ENCODE data around the gene DNAH10.

Gene DNAH10

GRCh38 chr12:123749355-123749754 is 12.7 kb upstream of the DNAH10 start:
- Histone ChIP-seq H3K36me3 (ENCODE audit: insufficient read depth, low read length) (peaks cover 84% of the 10 kb centered on the region), H3K4me1 (ENCODE audit: insufficient read depth, low read length, severe bottlenecking) (no peaks in the 10 kb centered on the region), H3K27me3 (ENCODE audit: insufficient read depth, low read length) (no peaks in the 10 kb centered on the region), H3K27ac (ENCODE audit: low read depth, low read length, poor library complexity, severe bottlenecking) (no peak overlapping the region), H3K79me2 (ENCODE audit: insufficient read depth, low read length) (no peaks in the 10 kb centered on the region), H2AFZ (ENCODE audit: low read length) (no peak overlapping the region), H3K9ac (ENCODE audit: low read length) (no peak overlapping the region), H3F3A (ENCODE audit: insufficient read depth, low read length) (no peaks in the 10 kb centered on the region), H3K4me3 (ENCODE audit: low read depth, low read length, poor library complexity, severe bottlenecking) (no peak overlapping the region), H3K9me2 (ENCODE audit: low read depth, low read length) (no peaks in the 10 kb centered on the region), H3K9me3 (ENCODE audit: low read length) (no peaks in the 10 kb centered on the region), H3K4me2 (ENCODE audit: low read length) (no peak overlapping the region), H4K20me1 (ENCODE audit: insufficient read depth, low read length) (no peaks in the 10 kb centered on the region)
- TF ChIP-seq CTCF (IDR thresholded peaks at IDR 0.05; ENCODE audit: low read length) (no peak), EZH2 (IDR thresholded peaks at IDR 0.05; ENCODE audit: borderline replicate concordance, low read length) (no peak)

- TF ChIP-seq EZH2 (IDR thresholded peaks at IDR 0.05; ENCODE audit: borderline replicate concordance, low read length) (no peak), CTCF (IDR thresholded peaks at IDR 0.05; ENCODE audit: low read length) (no peak)
- Histone ChIP-seq H3K36me3 (ENCODE audit: insufficient read depth, low read length) (peaks cover 84% of the 10 kb centered on the region), H2AFZ (ENCODE audit: low read length) (no peak overlapping the region), H3K9me2 (ENCODE audit: low read depth, low read length) (no peaks in the 10 kb centered on the region), H3K9me3 (ENCODE audit: low read length) (no peaks in the 10 kb centered on the region), H3K4me1 (ENCODE audit: insufficient read depth, low read length, severe bottlenecking) (no peaks in the 10 kb centered on the region), H3K27ac (ENCODE audit: low read depth, low read length, poor library complexity, severe bottlenecking) (no peak overlapping the region), H3K27me3 (ENCODE audit: insufficient read depth, low read length) (no peaks in the 10 kb centered on the region), H3K79me2 (ENCODE audit: insufficient read depth, low read length) (no peaks in the 10 kb centered on the region), H3K4me2 (ENCODE audit: low read length) (no peak overlapping the region), H3K9ac (ENCODE audit: low read length) (no peak overlapping the region), H3K4me3 (ENCODE audit: low read depth, low read length, poor library complexity, severe bottlenecking) (no peak overlapping the region), H3F3A (ENCODE audit: insufficient read depth, low read length) (no peaks in the 10 kb centered on the region), H4K20me1 (ENCODE audit: insufficient read depth, low read length) (no peaks in the 10 kb centered on the region)
Measured at GRCh38 chr12:123750159-123750656, 11.9 kb upstream of the DNAH10 start.

GRCh38 chr12:123752046-123752445 is 10.1 kb upstream of the DNAH10 start:
- no peak for TF ChIP-seq EZH2 (IDR thresholded peaks at IDR 0.05; ENCODE audit: borderline replicate concordance, low read length)
- no peak for TF ChIP-seq CTCF (IDR thresholded peaks at IDR 0.05; ENCODE audit: low read length)
- Histone ChIP-seq H3K36me3 (ENCODE audit: insufficient read depth, low read length) (peaks cover 74% of the 10 kb centered on the region), H3K79me2 (ENCODE audit: insufficient read depth, low read length) (no peaks in the 10 kb centered on the region), H3K4me2 (ENCODE audit: low read length) (no peak overlapping the region), H3K27ac (ENCODE audit: low read depth, low read length, poor library complexity, severe bottlenecking) (no peak overlapping the region), H4K20me1 (ENCODE audit: insufficient read depth, low read length) (no peaks in the 10 kb centered on the region), H3K4me1 (ENCODE audit: insufficient read depth, low read length, severe bottlenecking) (no peaks in the 10 kb centered on the region), H3K9ac (ENCODE audit: low read length) (no peak overlapping the region), H3K27me3 (ENCODE audit: insufficient read depth, low read length) (no peaks in the 10 kb centered on the region), H3K9me2 (ENCODE audit: low read depth, low read length) (no peaks in the 10 kb centered on the region), H3K4me3 (ENCODE audit: low read depth, low read length, poor library complexity, severe bottlenecking) (no peak overlapping the region), H2AFZ (ENCODE audit: low read length) (no peak overlapping the region), H3K9me3 (ENCODE audit: low read length) (no peaks in the 10 kb centered on the region), H3F3A (ENCODE audit: insufficient read depth, low read length) (no peaks in the 10 kb centered on the region)
